Chondrocyte (in vitro differentiated cells): ENCODE results near the gene PRR5. TPM values are rescaled to one million over a fixed set of nuclear protein-coding genes. Genes with fewer than 3 reads are reported as not detected.

Experiments used
- DNase-seq: peaks from one replicate; pipeline ENCODE4 v3.0.0; 2021; ENCODE audit warnings: mixed read lengths, low spot score
- H3K27ac Mint-ChIP-seq: one replicate; pipeline ENCODE4 v1.8.0; 2021; ENCODE audit warnings: mild to moderate bottlenecking, moderate library complexity, mixed read lengths; ENCODE audit not compliant: unreplicated experiment
- H3K27me3 Mint-ChIP-seq: 2 replicates; pipeline ENCODE4 v1.8.0; 2021; ENCODE audit warnings: low read depth, mixed read lengths
- H3K36me3 Mint-ChIP-seq: 2 replicates; pipeline ENCODE4 v1.8.0; 2021; ENCODE audit warnings: low read depth, mixed read lengths
- H3K4me1 Mint-ChIP-seq: 2 replicates; pipeline ENCODE4 v1.8.0; 2021; ENCODE audit warnings: low read depth, mild to moderate bottlenecking, mixed read lengths
- H3K4me3 Mint-ChIP-seq: one replicate; pipeline ENCODE4 v1.8.0; 2021; ENCODE audit warnings: mild to moderate bottlenecking, moderate library complexity, mixed read lengths; ENCODE audit not compliant: unreplicated experiment
- H3K9me3 Mint-ChIP-seq: 2 replicates; pipeline ENCODE4 v1.8.0; 2021; ENCODE audit warnings: low read depth, mixed read lengths
- total RNA-seq: library from RNA; stranded (reverse); gene quantifications from 3 replicates; pipeline ENCODE4 v1.2.1, GENCODE V29; 2021
- TF ChIP-seq, protein P1 (sequence below): fragments of 200-600 bp; sonication (generic); IDR thresholded peaks from 2 replicates; pipeline ENCODE4 v1.5.0; 2021; ENCODE audit warnings: antibody characterized with exemption, mild to moderate bottlenecking, moderate library complexity

PRR5 gene
- total RNA-seq, 1 donor from 2014 or later: 15.1 TPM

DNA sequence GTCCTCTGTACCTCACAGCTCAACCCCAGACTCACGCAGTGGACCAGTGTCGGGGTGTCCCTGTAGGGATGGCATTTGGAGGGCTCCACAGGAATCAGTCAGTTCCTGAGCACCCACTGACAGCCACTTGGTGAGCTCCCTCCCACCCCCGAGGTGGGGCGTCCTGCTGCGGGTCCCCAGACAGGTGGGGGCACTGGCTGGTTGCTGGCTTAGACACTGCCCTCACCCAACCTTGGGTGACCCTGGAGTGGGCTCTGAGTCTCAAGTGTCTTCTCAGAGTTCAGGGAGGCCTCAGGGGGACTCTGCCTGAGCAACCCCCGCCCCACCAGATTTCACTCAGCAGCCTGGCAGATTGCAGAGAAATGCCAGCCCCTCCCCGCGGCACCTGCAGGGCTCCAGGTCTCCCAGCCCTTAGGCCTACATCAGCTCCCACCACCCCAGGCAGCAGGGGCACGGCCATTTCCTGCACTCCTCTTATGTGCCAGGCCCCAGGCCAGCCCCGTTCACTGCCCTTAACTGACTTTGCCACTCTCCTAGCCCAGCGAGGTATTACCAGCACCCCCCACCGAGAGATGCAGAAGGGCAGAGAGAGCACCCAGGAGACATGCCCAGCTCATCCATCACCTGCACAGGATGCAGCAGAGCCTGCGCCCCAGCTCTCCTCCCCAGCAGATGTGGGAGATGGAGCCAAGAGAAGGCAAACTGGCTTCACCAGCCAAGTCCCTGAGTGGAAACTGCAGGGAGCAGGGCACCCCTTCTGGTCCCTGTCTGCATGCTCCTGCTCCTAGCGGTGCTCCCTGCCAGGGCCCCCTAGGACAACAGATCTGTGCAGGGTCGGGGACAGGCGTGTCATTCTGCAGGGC lies 2.4 kb downstream of the PRR5 start:
- Mint-ChIP-seq H3K27me3 (no peaks in the 10 kb centered on the region), H3K4me1 (peaks cover 31% of the 10 kb centered on the region), H3K9me3 (no peaks in the 10 kb centered on the region), H3K4me3 (peak overlapping the region; percentile 12), H3K27ac (no peak overlapping the region), H3K36me3 (no peaks in the 10 kb centered on the region)
- TF ChIP-seq, protein P1, sequence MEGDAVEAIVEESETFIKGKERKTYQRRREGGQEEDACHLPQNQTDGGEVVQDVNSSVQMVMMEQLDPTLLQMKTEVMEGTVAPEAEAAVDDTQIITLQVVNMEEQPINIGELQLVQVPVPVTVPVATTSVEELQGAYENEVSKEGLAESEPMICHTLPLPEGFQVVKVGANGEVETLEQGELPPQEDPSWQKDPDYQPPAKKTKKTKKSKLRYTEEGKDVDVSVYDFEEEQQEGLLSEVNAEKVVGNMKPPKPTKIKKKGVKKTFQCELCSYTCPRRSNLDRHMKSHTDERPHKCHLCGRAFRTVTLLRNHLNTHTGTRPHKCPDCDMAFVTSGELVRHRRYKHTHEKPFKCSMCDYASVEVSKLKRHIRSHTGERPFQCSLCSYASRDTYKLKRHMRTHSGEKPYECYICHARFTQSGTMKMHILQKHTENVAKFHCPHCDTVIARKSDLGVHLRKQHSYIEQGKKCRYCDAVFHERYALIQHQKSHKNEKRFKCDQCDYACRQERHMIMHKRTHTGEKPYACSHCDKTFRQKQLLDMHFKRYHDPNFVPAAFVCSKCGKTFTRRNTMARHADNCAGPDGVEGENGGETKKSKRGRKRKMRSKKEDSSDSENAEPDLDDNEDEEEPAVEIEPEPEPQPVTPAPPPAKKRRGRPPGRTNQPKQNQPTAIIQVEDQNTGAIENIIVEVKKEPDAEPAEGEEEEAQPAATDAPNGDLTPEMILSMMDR: no peak
- peak; percentile 88 for DNase-seq

DNA sequence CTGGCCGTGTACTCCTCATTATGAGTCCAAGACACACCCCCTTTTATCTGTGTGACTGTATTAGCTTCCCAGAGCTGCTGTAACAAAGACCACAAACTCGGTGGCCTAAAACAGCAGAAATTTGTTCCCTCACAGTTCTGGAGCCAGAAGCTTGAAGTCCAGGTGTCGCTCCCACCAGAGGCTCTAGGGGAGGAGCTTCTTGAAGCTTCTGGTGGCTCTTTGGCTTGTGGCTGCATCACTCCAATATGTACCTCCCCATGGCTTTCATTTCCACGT lies 3.0 kb downstream of the PRR5 start:
- Mint-ChIP-seq H3K27me3 (no peaks in the 10 kb centered on the region), H3K4me3 (no peak overlapping the region), H3K9me3 (no peaks in the 10 kb centered on the region), H3K27ac (no peak overlapping the region), H3K4me1 (peaks cover 26% of the 10 kb centered on the region), H3K36me3 (no peaks in the 10 kb centered on the region)
- TF ChIP-seq, protein P1: no peak
- no peak for DNase-seq

DNA sequence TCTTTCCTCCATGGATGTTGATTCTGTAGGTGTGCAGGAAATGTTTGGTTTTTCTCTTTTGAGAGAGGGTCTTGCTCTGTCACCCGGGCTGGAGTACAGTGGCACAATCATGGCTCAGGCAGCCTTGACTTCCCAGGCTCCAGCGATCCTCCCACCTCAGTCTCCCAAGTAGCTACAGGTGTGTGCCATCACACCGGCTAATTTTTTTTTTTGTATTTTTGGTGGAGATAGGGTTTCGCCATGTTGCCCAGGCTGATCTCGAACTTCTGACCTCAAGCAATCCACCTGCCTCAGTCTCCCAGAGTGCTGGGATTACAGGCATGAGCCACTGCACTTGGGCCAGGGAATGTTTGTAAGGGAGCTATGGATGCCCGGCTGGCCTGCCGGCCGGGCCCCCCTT lies 4.5 kb downstream of the PRR5 start:
- Mint-ChIP-seq H3K27ac (no peak overlapping the region), H3K4me1 (peaks cover 16% of the 10 kb centered on the region), H3K27me3 (no peaks in the 10 kb centered on the region), H3K4me3 (no peak overlapping the region), H3K36me3 (no peaks in the 10 kb centered on the region), H3K9me3 (no peaks in the 10 kb centered on the region)
- TF ChIP-seq, protein P1: no peak
- DNase-seq: no peak

DNA sequence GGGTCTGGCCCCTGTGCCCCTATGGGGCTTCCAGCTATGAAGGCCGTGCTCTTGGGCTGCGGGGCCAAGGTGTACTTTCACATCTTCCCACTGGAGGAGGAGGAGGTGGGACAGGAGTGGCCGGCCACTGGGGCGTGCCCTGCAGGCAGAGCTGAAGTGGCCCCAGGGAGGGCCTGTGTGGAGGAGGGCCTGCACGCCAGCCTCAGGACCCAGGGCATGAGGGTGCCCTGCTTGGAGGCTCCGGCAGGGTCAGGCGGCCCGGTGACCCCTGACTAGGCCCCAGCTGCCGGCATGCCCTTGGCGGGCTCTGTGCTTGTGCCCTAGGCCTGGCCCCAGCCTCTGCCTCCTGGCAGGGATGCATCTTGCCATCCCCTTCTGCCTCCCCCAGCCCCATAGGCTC lies 5.2 kb downstream of the PRR5 start:
- no peak overlapping the region for H3K27ac Mint-ChIP-seq
- TF ChIP-seq, protein P1: no peak
- no peaks in the 10 kb centered on the region for H3K27me3 Mint-ChIP-seq
- H3K9me3 Mint-ChIP-seq: no peaks in the 10 kb centered on the region
- peak; percentile 86 for DNase-seq
- no peaks in the 10 kb centered on the region for H3K36me3 Mint-ChIP-seq
- H3K4me1 Mint-ChIP-seq: peaks cover 12% of the 10 kb centered on the region
- no peak overlapping the region for H3K4me3 Mint-ChIP-seq

DNA sequence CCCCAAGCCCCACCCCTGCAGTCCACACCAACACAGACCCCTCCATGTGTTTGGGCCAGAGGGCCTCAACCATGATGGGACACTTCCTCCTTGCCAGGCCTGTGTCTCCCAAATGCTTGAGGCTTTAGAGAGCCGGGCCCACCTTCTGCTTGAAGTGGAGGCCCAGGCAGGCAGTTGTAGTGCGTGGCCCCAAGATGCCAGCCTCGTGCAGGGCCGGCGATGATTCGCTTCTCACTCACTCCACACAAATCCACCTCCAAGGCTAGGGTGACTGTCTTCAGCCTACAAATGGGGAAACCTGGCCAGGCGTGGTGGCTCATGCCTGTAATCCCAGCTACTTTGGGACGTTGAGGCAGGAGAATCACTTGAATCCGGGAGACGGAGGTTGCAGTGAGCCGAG lies 5.7 kb downstream of the PRR5 start:
- Mint-ChIP-seq H3K36me3 (no peaks in the 10 kb centered on the region), H3K27me3 (no peaks in the 10 kb centered on the region), H3K4me1 (peaks cover 11% of the 10 kb centered on the region), H3K9me3 (no peaks in the 10 kb centered on the region), H3K4me3 (no peak overlapping the region), H3K27ac (no peak overlapping the region)
- no peak for DNase-seq
- TF ChIP-seq, protein P1: no peak
